Stomach (tissue), 4 donors: ENCODE data around the gene SCAF8.

Experiments used
- EP300 ChIP-seq: sonication (generic); formaldehyde crosslinking; IDR thresholded peaks from one replicate; pipeline ENCODE4 v1.6.1; 2017; ENCODE audit warnings: antibody characterized with exemption
- POLR2A ChIP-seq, 4 donors: fragments of 450-650 bp; IDR thresholded peaks; one replicate each; pipeline ENCODE4 v1.6.1; 2016; ENCODE audit warnings: antibody characterized with exemption in 4 of 4, control low read depth in 2 of 4, mild to moderate bottlenecking in 1 of 4, moderate library complexity in 1 of 4
- TF ChIP-seq, protein P1 (sequence below), 7 experiments: fragments of 450-650 bp in 4 of 7; fragments of 200-600 bp in 3 of 7; sonication (generic) in 3 of 7; IDR thresholded peaks; one replicate each; pipeline ENCODE4 v1.5.1; 2016 to 2019; ENCODE audit warnings: antibody characterized with exemption in 7 of 7, control low read depth in 2 of 7, mild to moderate bottlenecking in 1 of 7

- TF ChIP-seq, protein P1, sequence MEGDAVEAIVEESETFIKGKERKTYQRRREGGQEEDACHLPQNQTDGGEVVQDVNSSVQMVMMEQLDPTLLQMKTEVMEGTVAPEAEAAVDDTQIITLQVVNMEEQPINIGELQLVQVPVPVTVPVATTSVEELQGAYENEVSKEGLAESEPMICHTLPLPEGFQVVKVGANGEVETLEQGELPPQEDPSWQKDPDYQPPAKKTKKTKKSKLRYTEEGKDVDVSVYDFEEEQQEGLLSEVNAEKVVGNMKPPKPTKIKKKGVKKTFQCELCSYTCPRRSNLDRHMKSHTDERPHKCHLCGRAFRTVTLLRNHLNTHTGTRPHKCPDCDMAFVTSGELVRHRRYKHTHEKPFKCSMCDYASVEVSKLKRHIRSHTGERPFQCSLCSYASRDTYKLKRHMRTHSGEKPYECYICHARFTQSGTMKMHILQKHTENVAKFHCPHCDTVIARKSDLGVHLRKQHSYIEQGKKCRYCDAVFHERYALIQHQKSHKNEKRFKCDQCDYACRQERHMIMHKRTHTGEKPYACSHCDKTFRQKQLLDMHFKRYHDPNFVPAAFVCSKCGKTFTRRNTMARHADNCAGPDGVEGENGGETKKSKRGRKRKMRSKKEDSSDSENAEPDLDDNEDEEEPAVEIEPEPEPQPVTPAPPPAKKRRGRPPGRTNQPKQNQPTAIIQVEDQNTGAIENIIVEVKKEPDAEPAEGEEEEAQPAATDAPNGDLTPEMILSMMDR (IDR thresholded peaks at IDR 0.05), result no peak
- TF ChIP-seq POLR2A (IDR thresholded peaks at IDR 0.05) (no peak), EP300 (no peak)
Observed at GRCh38 chr6:154852687-154853086, 119.5 kb downstream of the SCAF8 start.
